ENCODE results near the gene NDUFV3.
"Not testable (repeated sequence)": the region's sequence is repeated elsewhere in the genome, so short reads cannot be mapped to it uniquely, and the experiment has no call there.

Gene NDUFV3
- 17.0 to 77.8 (median 40.0) reads per million in 17 experiments for total RNA-seq

DNA sequence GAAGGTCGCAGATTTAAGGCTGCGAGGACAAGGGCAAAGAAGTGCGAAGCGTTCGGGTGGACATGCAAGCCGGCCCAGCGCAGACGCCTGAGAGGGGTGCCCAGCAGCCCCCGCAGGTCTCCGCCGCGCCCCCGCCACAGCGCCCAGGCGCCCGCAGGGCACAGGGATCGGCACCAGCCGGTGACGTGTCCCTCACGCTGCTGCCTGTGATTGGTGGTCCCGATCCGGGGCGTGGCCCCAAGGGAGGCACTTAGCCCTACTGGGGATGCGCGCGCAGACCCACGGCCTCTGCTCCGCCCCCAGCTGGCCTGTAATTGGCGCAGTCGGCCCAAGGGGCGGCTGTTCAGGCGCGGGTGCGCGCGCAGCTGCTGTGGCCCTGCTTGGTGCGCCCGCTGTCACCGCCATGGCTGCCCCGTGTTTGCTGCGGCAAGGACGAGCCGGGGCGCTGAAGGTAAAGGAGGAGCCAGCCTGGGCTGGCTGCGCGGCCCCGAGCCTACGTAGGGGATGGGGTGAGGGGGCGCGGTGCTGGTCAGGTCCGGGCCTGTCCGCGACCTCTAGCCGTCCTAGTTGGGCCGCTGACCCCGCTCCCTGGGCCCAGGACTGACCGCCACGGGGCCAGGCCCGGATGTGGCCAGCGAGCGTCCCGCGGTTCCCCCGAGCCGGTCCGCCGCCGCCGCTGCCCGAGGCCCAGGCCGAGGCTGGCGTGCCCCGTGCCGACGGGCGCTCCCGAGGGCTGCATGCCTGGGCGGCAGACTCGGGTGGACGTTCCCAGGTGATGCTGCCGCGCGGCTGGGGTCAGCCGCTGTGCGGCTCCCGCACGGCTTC is at the start of gene NDUFV3:
TSS of gene NDUFV3 (plus strand) at position 379 of the 825 bp plus-strand sequence. CDS start at position 404, 25 bp downstream.
- DNase-seq: peak; percentile 100

GRCh38 chr21:42844411-42845113 is 48.5 kb upstream of the NDUFV3 start:
- no peak for DNase-seq

- no peak for DNase-seq
These were observed 47.7 kb upstream of the NDUFV3 start for GRCh38 chr21:42845296-42845965.

GRCh38 chr21:42846221-42846620 is 46.9 kb upstream of the NDUFV3 start:
- no peak for DNase-seq

DNA sequence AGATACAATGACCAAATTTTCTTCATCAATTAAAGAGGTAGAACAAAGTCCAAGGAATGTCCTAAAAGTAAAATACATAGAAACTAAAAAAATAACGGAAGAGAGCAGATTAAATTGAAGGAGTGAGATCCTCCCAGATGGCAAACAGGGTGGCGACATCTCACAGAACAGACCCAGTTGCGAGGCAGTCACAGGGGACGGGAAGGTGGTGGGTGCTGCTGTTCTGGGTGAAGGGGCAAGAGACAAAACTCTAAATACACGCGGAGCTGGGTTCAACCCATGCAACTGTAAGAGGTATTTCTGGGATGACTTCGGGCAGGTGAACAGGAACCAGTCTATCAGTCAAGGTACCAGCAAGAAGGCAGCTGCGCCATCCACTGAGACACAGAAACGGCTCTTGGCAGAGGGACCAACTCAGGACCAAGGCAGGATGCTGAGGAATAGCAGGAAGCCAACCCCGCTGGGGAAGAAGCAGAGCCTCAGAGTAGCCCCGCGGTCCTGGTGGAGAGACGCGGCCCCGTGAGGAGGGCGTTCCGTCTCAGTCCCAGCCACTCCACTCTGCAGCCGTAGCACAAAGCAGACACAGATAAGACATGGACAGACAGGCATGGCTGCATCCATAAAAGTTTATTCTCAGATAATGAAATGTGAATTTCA is 45.9 kb upstream of the NDUFV3 start:
- DNase-seq: no peak

DNA sequence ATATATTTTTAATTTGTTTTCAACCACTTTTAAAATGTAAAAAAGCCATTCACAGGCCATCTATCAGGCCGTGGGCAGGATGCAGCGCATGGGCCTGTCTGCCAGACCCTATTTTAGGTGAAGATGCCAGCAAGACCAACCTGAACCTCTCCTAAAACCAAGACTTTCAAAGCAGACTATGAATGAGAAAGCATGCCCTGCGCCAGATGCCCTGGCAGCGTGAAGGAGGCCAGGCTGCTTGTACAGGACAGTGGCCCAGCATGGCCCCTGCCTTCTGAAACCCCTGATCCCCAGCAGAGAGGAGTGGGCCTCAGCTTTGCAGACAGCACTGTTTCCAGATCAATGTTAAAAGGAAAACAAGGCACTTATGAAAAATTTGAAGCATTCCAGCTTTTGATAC is 45.4 kb upstream of the NDUFV3 start:
- DNase-seq: no peak

GRCh38 chr21:42848144-42848931 is 44.8 kb upstream of the NDUFV3 start:
- DNase-seq: not testable (repeated sequence)

GRCh38 chr21:42848932-42849758 is 44.0 kb upstream of the NDUFV3 start:
- DNase-seq: no peak

DNA sequence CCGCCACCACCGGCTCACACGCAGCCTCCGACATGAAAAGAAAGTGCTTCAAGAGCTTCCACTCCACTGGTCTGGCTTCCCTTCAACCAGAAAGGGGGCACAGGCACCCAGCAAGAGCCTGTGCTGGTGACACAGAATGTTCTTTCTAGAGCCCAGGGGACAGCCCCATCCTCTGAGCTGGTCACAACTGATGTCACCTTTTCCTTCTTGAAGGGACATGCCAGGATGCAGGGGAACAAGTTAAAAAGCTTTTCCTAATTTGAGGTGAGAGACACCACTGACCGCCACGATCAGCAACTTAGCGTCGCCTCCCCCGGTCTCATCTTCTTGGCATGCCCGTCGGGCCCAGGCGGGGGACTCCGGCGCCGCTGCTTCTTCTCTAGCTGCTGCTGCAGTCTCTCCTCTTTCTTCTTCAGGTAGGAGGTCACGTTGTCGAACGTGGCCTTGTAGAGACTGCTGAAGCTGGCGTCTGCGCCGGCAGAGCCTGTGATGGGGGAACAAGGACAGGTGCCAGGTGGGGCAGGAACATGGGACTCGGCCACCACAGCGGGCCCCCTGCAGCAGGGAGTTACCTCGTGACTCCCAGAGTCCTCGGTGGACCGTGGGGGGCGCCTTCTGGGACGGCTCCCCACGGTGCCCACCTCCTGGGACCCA is 43.2 kb upstream of the NDUFV3 start:
- DNase-seq: no peak

GRCh38 chr21:42850463-42850862 is 42.6 kb upstream of the NDUFV3 start:
- DNase-seq: no peak

- peak; percentile 27 to 65 (median 44) for DNase-seq
These were observed 42.2 kb upstream of the NDUFV3 start for GRCh38 chr21:42850866-42851391.

DNA sequence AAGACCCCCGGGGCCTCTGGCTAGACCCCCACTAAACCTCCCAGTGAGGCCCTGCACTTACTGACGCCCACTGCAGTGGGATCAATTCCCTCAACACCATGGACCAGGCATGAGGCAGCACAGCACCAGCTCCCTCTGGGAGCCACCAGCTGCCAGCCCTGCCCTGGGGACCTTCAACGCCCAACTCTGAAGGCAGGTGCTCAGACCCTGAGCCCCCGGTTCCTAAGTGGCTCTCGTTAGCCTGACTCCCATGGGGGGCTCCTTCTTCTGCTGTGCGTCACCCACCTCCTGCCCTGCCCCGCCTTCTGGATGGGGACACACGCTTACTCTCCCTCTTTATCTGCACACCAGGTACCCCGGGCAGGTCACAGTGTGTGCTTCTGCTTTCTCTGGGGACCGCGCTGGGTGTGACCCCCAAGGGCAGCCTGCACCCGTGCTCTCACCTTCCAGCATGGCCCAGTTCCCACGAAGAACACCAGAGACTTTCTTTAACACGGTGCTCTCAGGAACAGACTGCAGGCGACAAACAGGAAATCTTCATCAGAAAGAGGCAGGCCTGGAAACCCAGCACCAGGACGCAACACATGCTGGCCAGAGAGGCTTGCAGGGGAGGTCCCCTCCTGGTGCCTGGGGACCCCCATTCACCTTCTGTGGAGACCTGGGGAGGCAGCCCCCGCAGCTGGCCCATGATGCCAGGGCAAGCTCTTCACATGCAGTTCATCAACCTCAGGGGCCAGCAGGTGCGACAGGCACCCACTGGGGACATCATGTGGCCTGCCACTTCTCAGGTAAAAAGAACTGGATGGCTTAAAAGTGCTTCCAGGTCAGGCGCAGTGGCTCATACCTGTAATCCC is 41.1 kb upstream of the NDUFV3 start:
- no peak for DNase-seq

DNA sequence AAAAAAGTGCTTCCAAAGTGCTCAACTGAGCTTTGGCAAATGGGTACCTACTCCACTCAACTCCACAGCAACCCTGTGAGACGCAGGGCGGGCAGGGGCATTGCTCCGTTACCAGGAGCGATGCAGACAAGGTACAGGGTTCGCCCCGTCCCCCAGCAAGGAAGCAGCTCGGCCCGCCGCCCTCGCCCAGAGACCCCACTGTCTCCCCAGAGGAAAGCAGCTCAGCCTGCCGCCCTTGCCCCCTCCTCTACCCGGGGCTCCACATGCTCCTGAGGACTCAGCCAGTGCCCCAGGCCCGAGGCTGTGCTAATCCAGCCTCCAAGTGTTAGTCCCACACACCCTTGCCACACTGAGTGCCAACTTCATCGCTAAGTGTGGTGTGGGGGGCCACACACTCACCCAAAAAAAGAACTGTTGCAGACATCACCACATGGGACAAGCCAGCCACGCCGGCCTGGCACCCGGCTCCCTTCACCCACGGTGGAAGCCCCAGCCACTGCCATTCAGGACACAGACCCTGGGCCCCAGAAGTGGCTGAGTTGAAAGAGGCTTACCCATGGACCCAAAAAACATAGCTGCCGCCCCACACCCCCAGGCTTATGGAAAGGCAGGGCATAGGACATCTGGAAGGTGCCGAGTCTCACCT is 40.1 kb upstream of the NDUFV3 start:
- no peak for DNase-seq

- DNase-seq: no peak
These were observed 39.5 kb upstream of the NDUFV3 start for GRCh38 chr21:42853621-42854020.

DNA sequence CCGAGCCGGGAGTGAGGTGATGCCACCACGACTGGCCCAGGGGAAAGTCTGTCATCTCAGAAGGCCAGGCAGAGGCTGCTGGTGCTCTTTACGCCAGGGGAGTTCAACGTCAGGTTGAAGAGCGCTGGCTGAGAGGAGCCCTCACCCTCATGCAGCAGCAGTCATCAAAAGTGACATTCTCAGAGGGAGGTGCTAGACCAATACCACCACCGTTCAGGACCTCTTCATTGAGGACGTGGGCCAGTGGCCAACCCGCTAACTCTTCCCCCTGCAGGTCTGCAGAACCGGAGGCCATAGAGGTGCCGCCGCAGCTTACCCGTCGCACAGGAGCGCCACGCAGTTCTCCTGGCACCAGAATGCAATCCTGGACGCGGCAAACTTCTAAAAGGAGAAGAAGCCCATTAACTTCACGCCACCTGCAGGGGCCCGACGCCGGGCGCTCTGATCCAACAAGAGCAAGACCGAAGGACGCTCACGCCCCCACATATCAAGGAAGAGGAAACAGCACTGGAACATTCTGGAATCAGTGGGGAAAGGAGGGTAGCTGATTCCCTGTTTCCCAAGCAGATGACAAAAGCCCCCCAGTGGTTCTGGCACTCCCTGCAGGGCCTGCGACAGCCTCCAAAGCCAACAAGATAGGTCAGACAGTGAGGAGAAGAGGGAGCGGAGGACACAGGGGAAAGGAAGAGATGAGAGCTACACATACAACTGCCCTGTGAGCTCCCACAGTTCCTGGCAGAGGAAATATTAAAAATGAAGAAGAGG is 38.7 kb upstream of the NDUFV3 start:
- no peak for DNase-seq

- no peak for DNase-seq
These were observed 37.8 kb upstream of the NDUFV3 start for GRCh38 chr21:42855171-42855936.

DNA sequence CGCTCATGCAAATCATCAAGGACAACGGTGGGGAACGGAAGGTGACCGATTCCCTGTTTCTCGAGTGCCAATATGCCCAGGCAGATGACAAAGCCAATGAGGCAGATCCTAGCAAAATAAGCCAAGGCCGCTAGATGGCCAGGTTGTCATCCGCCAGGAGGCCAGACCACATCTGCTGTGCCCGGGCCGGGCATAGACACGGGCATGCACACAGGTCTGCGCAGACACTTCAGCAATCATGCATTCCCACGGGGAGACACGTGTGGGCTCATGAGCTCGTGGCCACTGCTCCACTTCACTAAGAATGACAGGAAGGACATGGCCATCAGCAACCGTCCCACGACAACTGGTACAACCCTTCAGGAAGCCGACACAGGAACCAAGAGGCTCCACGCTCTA is 37.2 kb upstream of the NDUFV3 start:
- no peak for DNase-seq
